Measurements from ENCODE around the gene SPATS2L. TPM values are rescaled to one million over a fixed set of nuclear protein-coding genes. Genes with fewer than 3 reads are reported as not detected.
A peak's percentile ranks its signal among the peaks of the same experiment; 100 is the strongest.

Gene SPATS2L
- total and polyA plus RNA-seq, 2 of the 13 experiments (the other 11 are each of a cell fraction or from before 2014, with no cell fraction given): 154 to 212 TPM

DNA sequence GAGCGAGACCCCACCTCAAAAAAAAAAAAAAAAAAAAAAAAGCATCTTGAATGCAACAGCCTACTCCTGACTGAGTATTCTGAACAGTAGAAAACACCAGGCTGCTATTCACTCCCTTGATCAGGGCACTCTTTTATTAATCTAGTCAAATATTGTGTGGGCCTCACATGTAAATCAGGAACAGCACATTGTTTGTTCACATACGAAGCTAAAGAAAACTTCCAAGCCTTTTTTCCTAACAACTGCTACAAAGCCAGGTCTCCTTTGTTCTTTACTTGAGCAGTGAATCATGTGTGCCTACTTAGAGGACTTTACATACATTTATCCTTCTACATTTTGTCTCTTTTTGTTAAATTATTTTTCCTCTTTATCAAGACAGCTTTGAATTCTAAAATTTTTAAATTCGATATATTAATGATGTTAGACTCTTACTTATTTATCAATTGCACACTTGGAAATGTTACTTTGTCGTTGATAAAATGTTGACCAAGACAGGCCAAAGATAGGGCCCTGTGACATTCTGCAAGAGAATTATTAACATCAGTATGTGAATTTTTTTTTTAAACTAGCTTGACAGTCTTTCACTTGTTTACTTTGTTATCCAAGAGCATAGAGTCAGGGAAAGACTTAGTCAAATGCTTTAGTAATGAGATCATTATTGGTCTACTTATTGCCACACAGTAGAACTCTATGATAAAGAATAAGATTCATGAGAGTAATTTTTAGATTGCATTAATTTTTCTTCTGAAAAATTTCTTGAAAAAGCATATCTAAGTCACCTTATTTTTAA is 13.2 kb downstream of the SPATS2L start (continued):
- TF ChIP-seq NFATC3 (CRISPR knock-in tag; IDR thresholded peaks at IDR 0.05): no peak
- TF ChIP-seq BRD4 (CRISPR knock-in tag; IDR thresholded peaks at IDR 0.05): no peak
- no peak for TF ChIP-seq TBX2 (CRISPR knock-in tag; IDR thresholded peaks at IDR 0.05; ENCODE audit: borderline replicate concordance)
- TF ChIP-seq SSRP1 (CRISPR knock-in tag; IDR thresholded peaks at IDR 0.05): no peak
- TF ChIP-seq ZFY (CRISPR knock-in tag; IDR thresholded peaks at IDR 0.05): peak; percentile 15; the same call in 1 of the 2 replicates
- TF ChIP-seq, protein P1, sequence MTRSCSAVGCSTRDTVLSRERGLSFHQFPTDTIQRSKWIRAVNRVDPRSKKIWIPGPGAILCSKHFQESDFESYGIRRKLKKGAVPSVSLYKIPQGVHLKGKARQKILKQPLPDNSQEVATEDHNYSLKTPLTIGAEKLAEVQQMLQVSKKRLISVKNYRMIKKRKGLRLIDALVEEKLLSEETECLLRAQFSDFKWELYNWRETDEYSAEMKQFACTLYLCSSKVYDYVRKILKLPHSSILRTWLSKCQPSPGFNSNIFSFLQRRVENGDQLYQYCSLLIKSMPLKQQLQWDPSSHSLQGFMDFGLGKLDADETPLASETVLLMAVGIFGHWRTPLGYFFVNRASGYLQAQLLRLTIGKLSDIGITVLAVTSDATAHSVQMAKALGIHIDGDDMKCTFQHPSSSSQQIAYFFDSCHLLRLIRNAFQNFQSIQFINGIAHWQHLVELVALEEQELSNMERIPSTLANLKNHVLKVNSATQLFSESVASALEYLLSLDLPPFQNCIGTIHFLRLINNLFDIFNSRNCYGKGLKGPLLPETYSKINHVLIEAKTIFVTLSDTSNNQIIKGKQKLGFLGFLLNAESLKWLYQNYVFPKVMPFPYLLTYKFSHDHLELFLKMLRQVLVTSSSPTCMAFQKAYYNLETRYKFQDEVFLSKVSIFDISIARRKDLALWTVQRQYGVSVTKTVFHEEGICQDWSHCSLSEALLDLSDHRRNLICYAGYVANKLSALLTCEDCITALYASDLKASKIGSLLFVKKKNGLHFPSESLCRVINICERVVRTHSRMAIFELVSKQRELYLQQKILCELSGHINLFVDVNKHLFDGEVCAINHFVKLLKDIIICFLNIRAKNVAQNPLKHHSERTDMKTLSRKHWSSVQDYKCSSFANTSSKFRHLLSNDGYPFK (CRISPR knock-in tag; IDR thresholded peaks at IDR 0.05; ENCODE audit: borderline replicate concordance): no peak
- no peak for TF ChIP-seq ZNF3 (CRISPR knock-in tag; IDR thresholded peaks at IDR 0.05)
- no peak for TF ChIP-seq ZFP62 (CRISPR knock-in tag; IDR thresholded peaks at IDR 0.05)
- TF ChIP-seq, protein P2, sequence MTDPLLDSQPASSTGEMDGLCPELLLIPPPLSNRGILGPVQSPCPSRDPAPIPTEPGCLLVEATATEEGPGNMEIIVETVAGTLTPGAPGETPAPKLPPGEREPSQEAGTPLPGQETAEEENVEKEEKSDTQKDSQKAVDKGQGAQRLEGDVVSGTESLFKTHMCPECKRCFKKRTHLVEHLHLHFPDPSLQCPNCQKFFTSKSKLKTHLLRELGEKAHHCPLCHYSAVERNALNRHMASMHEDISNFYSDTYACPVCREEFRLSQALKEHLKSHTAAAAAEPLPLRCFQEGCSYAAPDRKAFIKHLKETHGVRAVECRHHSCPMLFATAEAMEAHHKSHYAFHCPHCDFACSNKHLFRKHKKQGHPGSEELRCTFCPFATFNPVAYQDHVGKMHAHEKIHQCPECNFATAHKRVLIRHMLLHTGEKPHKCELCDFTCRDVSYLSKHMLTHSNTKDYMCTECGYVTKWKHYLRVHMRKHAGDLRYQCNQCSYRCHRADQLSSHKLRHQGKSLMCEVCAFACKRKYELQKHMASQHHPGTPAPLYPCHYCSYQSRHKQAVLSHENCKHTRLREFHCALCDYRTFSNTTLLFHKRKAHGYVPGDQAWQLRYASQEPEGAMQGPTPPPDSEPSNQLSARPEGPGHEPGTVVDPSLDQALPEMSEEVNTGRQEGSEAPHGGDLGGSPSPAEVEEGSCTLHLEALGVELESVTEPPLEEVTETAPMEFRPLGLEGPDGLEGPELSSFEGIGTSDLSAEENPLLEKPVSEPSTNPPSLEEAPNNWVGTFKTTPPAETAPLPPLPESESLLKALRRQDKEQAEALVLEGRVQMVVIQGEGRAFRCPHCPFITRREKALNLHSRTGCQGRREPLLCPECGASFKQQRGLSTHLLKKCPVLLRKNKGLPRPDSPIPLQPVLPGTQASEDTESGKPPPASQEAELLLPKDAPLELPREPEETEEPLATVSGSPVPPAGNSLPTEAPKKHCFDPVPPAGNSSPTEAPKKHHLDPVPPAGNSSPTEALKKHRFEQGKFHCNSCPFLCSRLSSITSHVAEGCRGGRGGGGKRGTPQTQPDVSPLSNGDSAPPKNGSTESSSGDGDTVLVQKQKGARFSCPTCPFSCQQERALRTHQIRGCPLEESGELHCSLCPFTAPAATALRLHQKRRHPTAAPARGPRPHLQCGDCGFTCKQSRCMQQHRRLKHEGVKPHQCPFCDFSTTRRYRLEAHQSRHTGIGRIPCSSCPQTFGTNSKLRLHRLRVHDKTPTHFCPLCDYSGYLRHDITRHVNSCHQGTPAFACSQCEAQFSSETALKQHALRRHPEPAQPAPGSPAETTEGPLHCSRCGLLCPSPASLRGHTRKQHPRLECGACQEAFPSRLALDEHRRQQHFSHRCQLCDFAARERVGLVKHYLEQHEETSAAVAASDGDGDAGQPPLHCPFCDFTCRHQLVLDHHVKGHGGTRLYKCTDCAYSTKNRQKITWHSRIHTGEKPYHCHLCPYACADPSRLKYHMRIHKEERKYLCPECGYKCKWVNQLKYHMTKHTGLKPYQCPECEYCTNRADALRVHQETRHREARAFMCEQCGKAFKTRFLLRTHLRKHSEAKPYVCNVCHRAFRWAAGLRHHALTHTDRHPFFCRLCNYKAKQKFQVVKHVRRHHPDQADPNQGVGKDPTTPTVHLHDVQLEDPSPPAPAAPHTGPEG (CRISPR knock-in tag; IDR thresholded peaks at IDR 0.05): no peak
- TF ChIP-seq ZNF83 (CRISPR knock-in tag; IDR thresholded peaks at IDR 0.05; ENCODE audit: borderline replicate concordance): no peak
- TF ChIP-seq IKZF1 (IDR thresholded peaks at IDR 0.05): no peak
- no peak for TF ChIP-seq PHF5A (CRISPR knock-in tag; IDR thresholded peaks at IDR 0.05; ENCODE audit: low read depth, unreplicated experiment)
- no peak for TF ChIP-seq SP1 (IDR thresholded peaks at IDR 0.05)
- TF ChIP-seq SP1 (CRISPR knock-in tag; IDR thresholded peaks at IDR 0.05): no peak
- no peak for TF ChIP-seq SP4 (CRISPR knock-in tag; IDR thresholded peaks at IDR 0.05)
- TF ChIP-seq, protein P3, sequence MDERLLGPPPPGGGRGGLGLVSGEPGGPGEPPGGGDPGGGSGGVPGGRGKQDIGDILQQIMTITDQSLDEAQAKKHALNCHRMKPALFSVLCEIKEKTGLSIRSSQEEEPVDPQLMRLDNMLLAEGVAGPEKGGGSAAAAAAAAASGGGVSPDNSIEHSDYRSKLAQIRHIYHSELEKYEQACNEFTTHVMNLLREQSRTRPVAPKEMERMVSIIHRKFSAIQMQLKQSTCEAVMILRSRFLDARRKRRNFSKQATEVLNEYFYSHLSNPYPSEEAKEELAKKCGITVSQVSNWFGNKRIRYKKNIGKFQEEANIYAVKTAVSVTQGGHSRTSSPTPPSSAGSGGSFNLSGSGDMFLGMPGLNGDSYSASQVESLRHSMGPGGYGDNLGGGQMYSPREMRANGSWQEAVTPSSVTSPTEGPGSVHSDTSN (CRISPR knock-in tag; IDR thresholded peaks at IDR 0.05): no peak
- no peak for TF ChIP-seq ZNF232 (CRISPR knock-in tag; IDR thresholded peaks at IDR 0.05; ENCODE audit: borderline replicate concordance)
- TF ChIP-seq BCL6 (CRISPR knock-in tag; IDR thresholded peaks at IDR 0.05): peak; percentile 85
- TF ChIP-seq FOXA1 (IDR thresholded peaks at IDR 0.05): peak; percentile 84
- peak; percentile 95 for TF ChIP-seq FOXA1 (CRISPR knock-in tag; IDR thresholded peaks at IDR 0.05)
- TF ChIP-seq ZNF331 (CRISPR knock-in tag; IDR thresholded peaks at IDR 0.05): 0 out of 2 replicates have a peak, but pooled peaks have one; percentile 22
- no peak for TF ChIP-seq ZNF101 (CRISPR knock-in tag; IDR thresholded peaks at IDR 0.05; ENCODE audit: borderline replicate concordance, low read depth)
- TF ChIP-seq ZNF264 (CRISPR knock-in tag; IDR thresholded peaks at IDR 0.05): no peak
- no peak for TF ChIP-seq ZNF558 (CRISPR knock-in tag; IDR thresholded peaks at IDR 0.05; ENCODE audit: borderline replicate concordance)
